SK-N-SH (cell line): Measurements from ENCODE around the gene FRRS1L. TPM values are rescaled to one million over a fixed set of nuclear protein-coding genes. Genes with fewer than 3 reads are reported as not detected.

Experiments used
- CTCF ChIA-PET: fragments of 300-600, 350-600 bp; formaldehyde crosslinking; extraction: SDS; loops from one replicate; lab custom pipeline; 2021; lab: Yijun Ruan, JAX
- POLR2A ChIA-PET: fragments of 350-600 bp; sonication (Branson Sonifier 250); formaldehyde crosslinking; extraction: SDS; loops from one replicate; lab custom pipeline; 2020; ENCODE audit warnings: antibody characterized with exemption, inconsistent platforms; lab: Yijun Ruan, JAX
- DNase-seq: peaks from one replicate; pipeline ENCODE4 v3.0.0; 2012
- H2AFZ ChIP-seq: fragments of 200-600 bp; sonication (generic); 2 replicates; pipeline ENCODE4 v1.8.1; 2016; ENCODE audit warnings: antibody characterized with exemption, mild to moderate bottlenecking, low read depth
- H3F3A ChIP-seq: fragments of 200-600 bp; sonication (generic); replicated peaks from 2 replicates; pipeline ENCODE3; 2016; ENCODE audit warnings: antibody characterized with exemption, mild to moderate bottlenecking; ENCODE audit not compliant: insufficient read depth
- H3K27ac ChIP-seq, 2 experiments: fragments of 200-500 bp in 1 of 2; fragments of 200-600 bp in 1 of 2; sonication (Bioruptor generic) in 1 of 2; sonication (generic), shearing (Covaris generic) in 1 of 2; 2 replicates each; pipeline versions ENCODE4 v1.5.1 to v1.6.1; 2014 to 2016; ENCODE audit warnings: low read depth in 2 of 2, inconsistent platforms in 1 of 2, low read length in 1 of 2, mild to moderate bottlenecking in 1 of 2, mixed read lengths in 1 of 2
- H3K27me3 ChIP-seq: fragments of 200-600 bp; sonication (generic), shearing (Covaris generic); 2 replicates; pipeline ENCODE4 v1.6.1; 2016; ENCODE audit warnings: mixed run types; ENCODE audit not compliant: insufficient read depth
- H3K36me3 ChIP-seq, 2 experiments: fragments of 200-500 bp in 1 of 2; fragments of 200-600 bp in 1 of 2; sonication (Bioruptor generic) in 1 of 2; sonication (generic) in 1 of 2; replicated peaks in 1 of 2; 2 replicates each; pipeline versions ENCODE3 to v1.5.1; 2014 to 2016; ENCODE audit warnings: low read length in 1 of 2, mild to moderate bottlenecking in 1 of 2; ENCODE audit not compliant: insufficient read depth in 2 of 2, control insufficient read depth in 1 of 2
- H3K4me1 ChIP-seq, 2 experiments: fragments of 200-500 bp in 1 of 2; fragments of 200-600 bp in 1 of 2; sonication (Bioruptor generic) in 1 of 2; sonication (generic), shearing (Covaris generic) in 1 of 2; 2 replicates each; pipeline versions ENCODE4 v1.5.1 to v1.6.1; 2014 to 2016; ENCODE audit warnings: low read depth in 1 of 2, low read length in 1 of 2, mixed run types in 1 of 2; ENCODE audit not compliant: insufficient read depth in 2 of 2, control insufficient read depth in 1 of 2
- H3K4me2 ChIP-seq: fragments of 200-600 bp; sonication (generic), shearing (Covaris generic); 2 replicates; pipeline ENCODE4 v1.6.1; 2017; ENCODE audit warnings: mixed run types
- H3K4me3 ChIP-seq, 2 experiments: fragments of 200-500 bp in 1 of 2; fragments of 200-600 bp in 1 of 2; sonication (Bioruptor generic) in 1 of 2; sonication (generic), shearing (Covaris generic) in 1 of 2; 2 replicates each; pipeline versions ENCODE4 v1.5.1 to v1.8.1; 2014 to 2016; ENCODE audit warnings: low read depth in 2 of 2, inconsistent platforms in 1 of 2, low read length in 1 of 2, mild to moderate bottlenecking in 1 of 2, mixed read lengths in 1 of 2, moderate library complexity in 1 of 2
- H3K79me2 ChIP-seq: fragments of 200-600 bp; sonication (generic); 2 replicates; pipeline ENCODE4 v1.8.1; 2017; ENCODE audit warnings: mild to moderate bottlenecking; ENCODE audit not compliant: insufficient read depth
- H3K9ac ChIP-seq: fragments of 200-600 bp; sonication (generic); 2 replicates; pipeline ENCODE4 v1.6.1; 2017; ENCODE audit warnings: mixed run types
- H3K9me2 ChIP-seq: fragments of 200-600 bp; sonication (generic); 2 replicates; pipeline ENCODE4 v1.6.1; 2017; ENCODE audit warnings: mixed run types
- H3K9me3 ChIP-seq: fragments of 200-600 bp; sonication (generic); 2 replicates; pipeline ENCODE4 v1.6.1; 2017; ENCODE audit warnings: mixed run types, mild to moderate bottlenecking, moderate library complexity
- H4K20me1 ChIP-seq: fragments of 200-600 bp; sonication (generic); 2 replicates; pipeline ENCODE4 v1.6.1; 2017; ENCODE audit warnings: mild to moderate bottlenecking, mixed run types; ENCODE audit not compliant: insufficient read depth
- CHD2 ChIP-seq: fragments of 150-350 bp; IDR thresholded peaks from 2 replicates; pipeline ENCODE4 v1.6.1; 2018; ENCODE audit warnings: low read length; ENCODE audit not compliant: partially characterized antibody
- EP300 ChIP-seq, 2 experiments: IDR thresholded peaks; 2 replicates each; pipeline versions ENCODE4 v1.4.0 to v1.6.1; 2012; ENCODE audit warnings: borderline replicate concordance in 1 of 2, low read depth in 1 of 2, low read length in 1 of 2
- FOSL2 ChIP-seq: IDR thresholded peaks from 2 replicates; pipeline ENCODE4 v1.4.0; 2012; ENCODE audit warnings: low read depth, mild to moderate bottlenecking, moderate library complexity, borderline replicate concordance
- FOXJ3 ChIP-seq: sonication (generic); formaldehyde crosslinking; IDR thresholded peaks from 2 replicates; pipeline ENCODE4 v1.5.1; 2020; ENCODE audit warnings: mild to moderate bottlenecking, missing genetic modification reagents
- FOXM1 ChIP-seq: IDR thresholded peaks from 2 replicates; pipeline ENCODE4 v1.4.0; 2012; ENCODE audit warnings: low read depth, mild to moderate bottlenecking
- GABPA ChIP-seq: IDR thresholded peaks from 2 replicates; pipeline ENCODE4 v1.4.0; 2012; ENCODE audit warnings: low read depth, mild to moderate bottlenecking
- GATA2 ChIP-seq: sonication (generic); formaldehyde crosslinking; IDR thresholded peaks from 2 replicates; pipeline ENCODE4 v1.5.0; 2020; ENCODE audit warnings: mild to moderate bottlenecking, missing genetic modification reagents
- JUND ChIP-seq: IDR thresholded peaks from 2 replicates; pipeline ENCODE4 v1.4.0; 2012
- MAX ChIP-seq: IDR thresholded peaks from 2 replicates; pipeline ENCODE4 v1.4.0; 2012; ENCODE audit warnings: low read depth
- MEF2A ChIP-seq: IDR thresholded peaks from 2 replicates; pipeline ENCODE4 v1.4.0; 2012; ENCODE audit warnings: low read depth, borderline replicate concordance
- NFIC ChIP-seq: IDR thresholded peaks from 2 replicates; pipeline ENCODE4 v1.4.0; 2012; ENCODE audit warnings: borderline replicate concordance
- PBX3 ChIP-seq: IDR thresholded peaks from 2 replicates; pipeline ENCODE4; 2012
- POLR2AphosphoS5 ChIP-seq: IDR thresholded peaks from 2 replicates; pipeline ENCODE4 v1.6.1; 2012; ENCODE audit warnings: low read depth, low read length
- RCOR1 ChIP-seq: fragments of 150-350 bp; IDR thresholded peaks from 2 replicates; pipeline ENCODE4 v1.6.1; 2017; ENCODE audit warnings: antibody characterized with exemption, low read length
- RXRA ChIP-seq: IDR thresholded peaks from 2 replicates; pipeline ENCODE4 v1.4.0; 2012; ENCODE audit warnings: low read depth, mild to moderate bottlenecking, borderline replicate concordance
- TAF1 ChIP-seq: IDR thresholded peaks from 2 replicates; pipeline ENCODE4 v1.6.1; 2012; ENCODE audit warnings: low read depth, mild to moderate bottlenecking, low read length, moderate library complexity, borderline replicate concordance
- TCF12 ChIP-seq: IDR thresholded peaks from 2 replicates; pipeline ENCODE4 v1.4.0; 2012
- TEAD4 ChIP-seq: IDR thresholded peaks from 2 replicates; pipeline ENCODE4 v1.4.0; 2012; ENCODE audit warnings: mild to moderate bottlenecking, borderline replicate concordance; ENCODE audit not compliant: insufficient read depth
- USF1 ChIP-seq: IDR thresholded peaks from 2 replicates; pipeline ENCODE4 v1.4.0; 2012; ENCODE audit warnings: low read depth, borderline replicate concordance
- YY1 ChIP-seq: IDR thresholded peaks from 2 replicates; pipeline ENCODE4 v1.4.0; 2012; ENCODE audit warnings: low read depth, mild to moderate bottlenecking
- WGBS: methylation state at CpG from one replicate; pipeline ENCODE4 v1.1.6; 2017; ENCODE audit warnings: low lambda C conversion rate; 5-methylcytosine and 5-hydroxymethylcytosine counted together
- polyA plus RNA-seq, 3 experiments: library from polyadenylated mRNA; depleted of rRNA; stranded (reverse); fragments of >200 nt; gene quantifications; 2 replicates each; pipeline ENCODE4 v1.2.3, GENCODE V29; 2012
- TF ChIP-seq, protein P1 (sequence below): fragments of 200-600 bp; sonication (generic); IDR thresholded peaks from 2 replicates; pipeline ENCODE4 v1.6.1; 2017; ENCODE audit warnings: antibody characterized with exemption, mild to moderate bottlenecking, moderate library complexity
- TF ChIP-seq, protein P2 (sequence below): IDR thresholded peaks from 2 replicates; pipeline ENCODE4 v1.4.0; 2012; ENCODE audit warnings: low read depth, borderline replicate concordance
- TF ChIP-seq, protein P3 (sequence below): IDR thresholded peaks from 2 replicates; pipeline ENCODE4 v1.6.1; 2012; ENCODE audit warnings: mild to moderate bottlenecking, low read depth, low read length, moderate library complexity
- TF ChIP-seq, protein P4 (sequence below): fragments of 150-350 bp; IDR thresholded peaks from 2 replicates; pipeline ENCODE4 v1.6.1; 2016; ENCODE audit warnings: mild to moderate bottlenecking, low read depth, low read length

The FRRS1L gene
- polyA plus RNA-seq, 1 of the 3 experiments (the other 2 are of a cell fraction): 3.7 TPM

DNA sequence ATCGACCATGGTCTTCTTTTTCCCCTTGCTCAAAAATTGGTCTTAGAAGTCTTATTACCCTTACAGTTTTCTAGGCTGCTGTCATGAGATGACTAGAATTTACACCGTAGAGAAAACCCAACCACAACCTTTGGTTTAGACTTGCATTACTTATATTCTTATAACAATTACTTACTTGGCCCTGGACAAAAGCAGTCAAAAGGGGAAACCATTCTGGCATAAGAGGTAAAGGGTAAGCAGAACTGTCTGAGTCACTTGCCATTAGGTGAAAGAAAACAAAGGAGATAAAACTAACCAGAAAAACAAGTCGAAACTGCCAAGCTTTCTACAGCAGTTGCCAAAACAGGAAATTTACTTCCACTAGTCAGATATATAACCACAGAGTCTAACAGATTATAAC, 65.2 kb downstream of the FRRS1L start:
- Histone ChIP-seq H3K4me2 (peak overlapping the region; percentile 64; the same call in 1 of the 2 replicates), H3K36me3 (peaks cover 9 to 35% of the 10 kb centered on the region in 2 experiments), H2AFZ (no peak overlapping the region), H3F3A (peaks cover 39% of the 10 kb centered on the region), H3K79me2 (peaks cover 95% of the 10 kb centered on the region), H3K9me3 (no peaks in the 10 kb centered on the region), H4K20me1 (peaks cover 39% of the 10 kb centered on the region), H3K4me1 (peaks cover 11 to 38% of the 10 kb centered on the region in 2 experiments), H3K27me3 (no peaks in the 10 kb centered on the region), H3K9ac (no peak overlapping the region), H3K4me3 (no peak overlapping the region), H3K27ac (peak overlapping the region; percentile 50 to 59), H3K9me2 (no peaks in the 10 kb centered on the region)
- 37% methylated on average over 3 of the region's 3 CpGs for WGBS
- POLR2A ChIA-PET: no interaction called here
- no peak for DNase-seq
- no peak for TF ChIP-seq GATA2 (CRISPR knock-in tag)
- TF ChIP-seq TAF1: no peak
- no peak for TF ChIP-seq MAX
- no peak for TF ChIP-seq RCOR1
- TF ChIP-seq, protein P1, sequence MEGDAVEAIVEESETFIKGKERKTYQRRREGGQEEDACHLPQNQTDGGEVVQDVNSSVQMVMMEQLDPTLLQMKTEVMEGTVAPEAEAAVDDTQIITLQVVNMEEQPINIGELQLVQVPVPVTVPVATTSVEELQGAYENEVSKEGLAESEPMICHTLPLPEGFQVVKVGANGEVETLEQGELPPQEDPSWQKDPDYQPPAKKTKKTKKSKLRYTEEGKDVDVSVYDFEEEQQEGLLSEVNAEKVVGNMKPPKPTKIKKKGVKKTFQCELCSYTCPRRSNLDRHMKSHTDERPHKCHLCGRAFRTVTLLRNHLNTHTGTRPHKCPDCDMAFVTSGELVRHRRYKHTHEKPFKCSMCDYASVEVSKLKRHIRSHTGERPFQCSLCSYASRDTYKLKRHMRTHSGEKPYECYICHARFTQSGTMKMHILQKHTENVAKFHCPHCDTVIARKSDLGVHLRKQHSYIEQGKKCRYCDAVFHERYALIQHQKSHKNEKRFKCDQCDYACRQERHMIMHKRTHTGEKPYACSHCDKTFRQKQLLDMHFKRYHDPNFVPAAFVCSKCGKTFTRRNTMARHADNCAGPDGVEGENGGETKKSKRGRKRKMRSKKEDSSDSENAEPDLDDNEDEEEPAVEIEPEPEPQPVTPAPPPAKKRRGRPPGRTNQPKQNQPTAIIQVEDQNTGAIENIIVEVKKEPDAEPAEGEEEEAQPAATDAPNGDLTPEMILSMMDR: no peak
- TF ChIP-seq POLR2AphosphoS5: peak; percentile 35; the same call in 1 of the 2 replicates
- TF ChIP-seq RXRA: no peak
- peak; percentile 85 for TF ChIP-seq TCF12
- TF ChIP-seq, protein P2, sequence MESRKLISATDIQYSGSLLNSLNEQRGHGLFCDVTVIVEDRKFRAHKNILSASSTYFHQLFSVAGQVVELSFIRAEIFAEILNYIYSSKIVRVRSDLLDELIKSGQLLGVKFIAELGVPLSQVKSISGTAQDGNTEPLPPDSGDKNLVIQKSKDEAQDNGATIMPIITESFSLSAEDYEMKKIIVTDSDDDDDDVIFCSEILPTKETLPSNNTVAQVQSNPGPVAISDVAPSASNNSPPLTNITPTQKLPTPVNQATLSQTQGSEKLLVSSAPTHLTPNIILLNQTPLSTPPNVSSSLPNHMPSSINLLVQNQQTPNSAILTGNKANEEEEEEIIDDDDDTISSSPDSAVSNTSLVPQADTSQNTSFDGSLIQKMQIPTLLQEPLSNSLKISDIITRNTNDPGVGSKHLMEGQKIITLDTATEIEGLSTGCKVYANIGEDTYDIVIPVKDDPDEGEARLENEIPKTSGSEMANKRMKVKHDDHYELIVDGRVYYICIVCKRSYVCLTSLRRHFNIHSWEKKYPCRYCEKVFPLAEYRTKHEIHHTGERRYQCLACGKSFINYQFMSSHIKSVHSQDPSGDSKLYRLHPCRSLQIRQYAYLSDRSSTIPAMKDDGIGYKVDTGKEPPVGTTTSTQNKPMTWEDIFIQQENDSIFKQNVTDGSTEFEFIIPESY: 0 out of 2 replicates have a peak, but pooled peaks have one; percentile 28
- TF ChIP-seq, protein P3, sequence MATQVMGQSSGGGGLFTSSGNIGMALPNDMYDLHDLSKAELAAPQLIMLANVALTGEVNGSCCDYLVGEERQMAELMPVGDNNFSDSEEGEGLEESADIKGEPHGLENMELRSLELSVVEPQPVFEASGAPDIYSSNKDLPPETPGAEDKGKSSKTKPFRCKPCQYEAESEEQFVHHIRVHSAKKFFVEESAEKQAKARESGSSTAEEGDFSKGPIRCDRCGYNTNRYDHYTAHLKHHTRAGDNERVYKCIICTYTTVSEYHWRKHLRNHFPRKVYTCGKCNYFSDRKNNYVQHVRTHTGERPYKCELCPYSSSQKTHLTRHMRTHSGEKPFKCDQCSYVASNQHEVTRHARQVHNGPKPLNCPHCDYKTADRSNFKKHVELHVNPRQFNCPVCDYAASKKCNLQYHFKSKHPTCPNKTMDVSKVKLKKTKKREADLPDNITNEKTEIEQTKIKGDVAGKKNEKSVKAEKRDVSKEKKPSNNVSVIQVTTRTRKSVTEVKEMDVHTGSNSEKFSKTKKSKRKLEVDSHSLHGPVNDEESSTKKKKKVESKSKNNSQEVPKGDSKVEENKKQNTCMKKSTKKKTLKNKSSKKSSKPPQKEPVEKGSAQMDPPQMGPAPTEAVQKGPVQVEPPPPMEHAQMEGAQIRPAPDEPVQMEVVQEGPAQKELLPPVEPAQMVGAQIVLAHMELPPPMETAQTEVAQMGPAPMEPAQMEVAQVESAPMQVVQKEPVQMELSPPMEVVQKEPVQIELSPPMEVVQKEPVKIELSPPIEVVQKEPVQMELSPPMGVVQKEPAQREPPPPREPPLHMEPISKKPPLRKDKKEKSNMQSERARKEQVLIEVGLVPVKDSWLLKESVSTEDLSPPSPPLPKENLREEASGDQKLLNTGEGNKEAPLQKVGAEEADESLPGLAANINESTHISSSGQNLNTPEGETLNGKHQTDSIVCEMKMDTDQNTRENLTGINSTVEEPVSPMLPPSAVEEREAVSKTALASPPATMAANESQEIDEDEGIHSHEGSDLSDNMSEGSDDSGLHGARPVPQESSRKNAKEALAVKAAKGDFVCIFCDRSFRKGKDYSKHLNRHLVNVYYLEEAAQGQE: no peak
- TF ChIP-seq FOSL2: peak; percentile 59; the same call in 1 of the 2 replicates
- peak; percentile 32 to 78; a peak in 2 of 4 replicates for TF ChIP-seq EP300 (IDR thresholded peaks at IDR 0.05; ENCODE audit: borderline replicate concordance in 1 of 2, low read depth in 1 of 2, low read length in 1 of 2)
- no peak for TF ChIP-seq FOXJ3
- TF ChIP-seq FOXM1: no peak
- TF ChIP-seq, protein P4, sequence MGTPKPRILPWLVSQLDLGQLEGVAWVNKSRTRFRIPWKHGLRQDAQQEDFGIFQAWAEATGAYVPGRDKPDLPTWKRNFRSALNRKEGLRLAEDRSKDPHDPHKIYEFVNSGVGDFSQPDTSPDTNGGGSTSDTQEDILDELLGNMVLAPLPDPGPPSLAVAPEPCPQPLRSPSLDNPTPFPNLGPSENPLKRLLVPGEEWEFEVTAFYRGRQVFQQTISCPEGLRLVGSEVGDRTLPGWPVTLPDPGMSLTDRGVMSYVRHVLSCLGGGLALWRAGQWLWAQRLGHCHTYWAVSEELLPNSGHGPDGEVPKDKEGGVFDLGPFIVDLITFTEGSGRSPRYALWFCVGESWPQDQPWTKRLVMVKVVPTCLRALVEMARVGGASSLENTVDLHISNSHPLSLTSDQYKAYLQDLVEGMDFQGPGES: no peak
- TF ChIP-seq JUND: peak; percentile 70
- 0 out of 2 replicates have a peak, but pooled peaks have one; percentile 50 for TF ChIP-seq TEAD4
- no peak for TF ChIP-seq CHD2
- no peak for TF ChIP-seq GABPA
- peak; percentile 84 for TF ChIP-seq NFIC
- peak; percentile 23; the same call in 1 of the 2 replicates for TF ChIP-seq MEF2A
- no peak for TF ChIP-seq USF1
- TF ChIP-seq YY1: no peak
- TF ChIP-seq PBX3: peak; percentile 80
- CTCF ChIA-PET: no interaction called here
